ENCODE measurements around the gene ACTR1A. TPM values are rescaled to one million over a fixed set of nuclear protein-coding genes. Genes with fewer than 3 reads are reported as not detected.
A peak's percentile ranks its signal among the peaks of the same experiment; 100 is the strongest.
"Not testable (repeated sequence)": the region's sequence is repeated elsewhere in the genome, so short reads cannot be mapped to it uniquely, and the experiment has no call there.

ACTR1A gene
- total and polyA plus RNA-seq, 12 donors = 68.1 to 154 (median 106) TPM

DNA sequence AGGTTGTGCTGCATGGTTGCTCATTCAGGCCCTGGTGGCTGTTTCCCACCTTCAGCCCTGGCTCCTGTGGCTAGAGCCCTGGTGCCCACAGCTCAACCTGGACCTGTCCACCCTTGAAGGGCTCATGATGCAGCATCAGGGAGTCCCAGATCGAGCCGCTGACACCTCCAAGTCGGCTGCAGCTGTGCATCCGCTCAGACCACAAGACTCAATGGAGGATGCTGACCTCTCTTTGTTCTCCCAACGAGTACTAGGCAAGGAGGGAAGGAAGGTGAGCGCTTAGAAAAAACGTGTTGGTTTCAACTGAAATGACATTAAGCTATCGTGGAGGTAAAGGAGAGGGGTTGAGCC, 41.7 kb downstream of the ACTR1A start:
- H3K4me3 ChIP-seq = peak overlapping the region in 3 of 4 donors; percentile 29 to 58 (median 36)
- H3K4me1 ChIP-seq (replicated peaks in 1 of 2) = peaks cover 0 to 10% of the 10 kb centered on the region in 2 donors
- DNase-seq = no peak
- TF ChIP-seq, protein P1, sequence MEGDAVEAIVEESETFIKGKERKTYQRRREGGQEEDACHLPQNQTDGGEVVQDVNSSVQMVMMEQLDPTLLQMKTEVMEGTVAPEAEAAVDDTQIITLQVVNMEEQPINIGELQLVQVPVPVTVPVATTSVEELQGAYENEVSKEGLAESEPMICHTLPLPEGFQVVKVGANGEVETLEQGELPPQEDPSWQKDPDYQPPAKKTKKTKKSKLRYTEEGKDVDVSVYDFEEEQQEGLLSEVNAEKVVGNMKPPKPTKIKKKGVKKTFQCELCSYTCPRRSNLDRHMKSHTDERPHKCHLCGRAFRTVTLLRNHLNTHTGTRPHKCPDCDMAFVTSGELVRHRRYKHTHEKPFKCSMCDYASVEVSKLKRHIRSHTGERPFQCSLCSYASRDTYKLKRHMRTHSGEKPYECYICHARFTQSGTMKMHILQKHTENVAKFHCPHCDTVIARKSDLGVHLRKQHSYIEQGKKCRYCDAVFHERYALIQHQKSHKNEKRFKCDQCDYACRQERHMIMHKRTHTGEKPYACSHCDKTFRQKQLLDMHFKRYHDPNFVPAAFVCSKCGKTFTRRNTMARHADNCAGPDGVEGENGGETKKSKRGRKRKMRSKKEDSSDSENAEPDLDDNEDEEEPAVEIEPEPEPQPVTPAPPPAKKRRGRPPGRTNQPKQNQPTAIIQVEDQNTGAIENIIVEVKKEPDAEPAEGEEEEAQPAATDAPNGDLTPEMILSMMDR (IDR thresholded peaks at IDR 0.05) = no peak
- TF ChIP-seq POLR2A (IDR thresholded peaks at IDR 0.05) = no peak
- H3K36me3 ChIP-seq (replicated peaks in 1 of 2) = no peaks in the 10 kb centered on the region
- no peaks in the 10 kb centered on the region for H3K27me3 ChIP-seq
- H3K27ac ChIP-seq = no peak overlapping the region
- intact Hi-C loops (cut with DNase I) = no loop called here
- no peaks in the 10 kb centered on the region for H3K9me3 ChIP-seq (replicated peaks in 1 of 3)
- WGBS, 4 donors = 17 to 25% (median 23%) methylated on average over 7 to 8 of the region's 8 CpGs

DNA sequence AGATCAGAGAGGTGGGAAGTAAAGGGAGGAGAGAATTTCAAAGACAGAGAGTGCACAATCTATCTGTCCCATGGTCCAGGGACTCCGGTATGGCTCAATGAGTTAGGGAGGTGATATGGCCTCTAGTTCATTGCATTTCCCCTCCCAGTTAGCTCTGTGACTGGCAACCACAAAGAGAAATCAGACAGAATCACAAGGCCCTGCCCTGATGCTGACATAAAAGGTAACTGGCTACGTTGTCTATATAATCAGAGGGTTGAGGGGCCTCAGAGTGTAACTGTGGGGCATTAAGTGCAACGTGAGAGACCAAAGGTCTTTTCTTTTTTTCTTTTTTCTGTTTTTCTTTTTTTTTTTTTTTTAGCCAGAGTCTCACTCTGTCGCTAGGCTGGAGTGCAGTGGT, 43.9 kb downstream of the ACTR1A start:
- Histone ChIP-seq H3K4me1 (replicated peaks in 1 of 2) (peaks cover 0 to 10% of the 10 kb centered on the region in 2 donors), H3K4me3 (no peak overlapping the region), H3K9me3 (replicated peaks in 1 of 3) (no peaks in the 10 kb centered on the region), H3K36me3 (replicated peaks in 1 of 2) (no peaks in the 10 kb centered on the region), H3K27me3 (no peaks in the 10 kb centered on the region), H3K27ac (no peak overlapping the region)
- no peak for DNase-seq
- intact Hi-C loops (cut with DNase I) = no loop called here
- TF ChIP-seq POLR2A (IDR thresholded peaks at IDR 0.05) = no peak
- TF ChIP-seq, protein P1 (IDR thresholded peaks at IDR 0.05) = no peak
- WGBS, 4 donors = 70 to 81% (median 74%) methylated on average over 4 of the region's 4 CpGs

DNA sequence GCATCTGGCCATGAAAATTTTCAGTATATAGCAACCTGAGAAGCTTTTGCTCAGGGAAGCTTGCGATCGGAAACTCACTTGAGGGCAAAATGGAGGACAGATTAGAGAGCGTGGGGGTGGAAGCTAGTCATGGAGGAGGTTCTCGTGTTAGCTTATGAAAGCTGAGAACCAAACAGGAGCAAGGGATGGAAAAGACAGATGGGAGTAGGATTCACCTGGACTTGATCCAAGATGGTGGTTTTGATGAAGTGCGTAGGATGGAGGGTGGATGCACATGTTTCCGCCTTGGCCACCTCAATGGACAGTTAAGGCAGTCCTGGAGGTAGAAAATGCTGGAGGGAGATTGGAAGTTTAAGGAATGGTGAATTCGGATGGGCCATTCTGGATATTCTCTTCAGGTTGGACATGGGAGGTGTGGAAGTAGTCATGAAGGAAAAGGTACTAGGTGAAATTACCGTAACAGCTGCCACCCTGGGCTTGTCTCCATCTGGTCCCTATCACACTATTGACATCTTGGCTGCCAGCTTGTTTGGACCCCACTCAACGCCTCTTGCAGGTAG, 44.8 kb downstream of the ACTR1A start:
- 82 to 96% (median 85%) methylated on average over 9 of the region's 9 CpGs for WGBS, 4 donors
- intact Hi-C loops (cut with DNase I) = no loop called here
- no peaks in the 10 kb centered on the region for H3K9me3 ChIP-seq (replicated peaks in 1 of 3)
- peaks cover 0 to 19% of the 10 kb centered on the region in 2 donors for H3K4me1 ChIP-seq (replicated peaks in 1 of 2)
- no peak overlapping the region for H3K4me3 ChIP-seq
- H3K36me3 ChIP-seq (replicated peaks in 1 of 2) = no peaks in the 10 kb centered on the region
- no peaks in the 10 kb centered on the region for H3K27me3 ChIP-seq
- no peak overlapping the region for H3K27ac ChIP-seq
- TF ChIP-seq, protein P1 (IDR thresholded peaks at IDR 0.05) = no peak
- no peak for TF ChIP-seq POLR2A (IDR thresholded peaks at IDR 0.05)
- no peak for DNase-seq

DNA sequence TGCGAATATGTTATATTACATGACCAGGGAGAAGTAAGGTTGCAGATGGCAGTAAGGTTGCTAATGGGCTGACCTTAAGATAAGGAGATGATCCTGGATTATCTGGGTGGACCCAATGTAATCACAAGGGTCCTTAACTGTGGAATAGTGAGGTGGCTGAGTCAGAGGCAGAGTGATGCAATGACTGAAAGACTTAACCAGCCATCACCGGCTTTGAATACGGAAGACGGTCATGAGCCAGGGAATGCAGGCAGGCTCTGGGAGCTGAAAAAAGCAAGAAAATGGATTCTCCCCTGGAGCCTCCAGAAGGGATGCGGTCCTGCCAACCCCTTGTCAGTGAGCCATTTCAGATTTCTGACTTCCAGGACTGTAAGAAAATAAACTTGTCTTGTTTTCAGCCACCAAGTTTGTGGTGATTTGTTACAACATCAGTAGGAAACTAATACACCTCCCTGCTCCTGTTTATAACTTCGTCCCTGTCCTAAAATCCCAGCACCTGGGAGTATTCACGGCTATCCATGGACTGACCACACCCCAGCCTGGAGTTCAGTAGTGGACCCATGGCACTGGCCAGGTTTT, 46.5 kb downstream of the ACTR1A start:
- intact Hi-C loops (cut with DNase I) = no loop called here
- WGBS, 4 donors = 75 to 89% (median 78%) methylated on average over 7 of the region's 7 CpGs

DNA sequence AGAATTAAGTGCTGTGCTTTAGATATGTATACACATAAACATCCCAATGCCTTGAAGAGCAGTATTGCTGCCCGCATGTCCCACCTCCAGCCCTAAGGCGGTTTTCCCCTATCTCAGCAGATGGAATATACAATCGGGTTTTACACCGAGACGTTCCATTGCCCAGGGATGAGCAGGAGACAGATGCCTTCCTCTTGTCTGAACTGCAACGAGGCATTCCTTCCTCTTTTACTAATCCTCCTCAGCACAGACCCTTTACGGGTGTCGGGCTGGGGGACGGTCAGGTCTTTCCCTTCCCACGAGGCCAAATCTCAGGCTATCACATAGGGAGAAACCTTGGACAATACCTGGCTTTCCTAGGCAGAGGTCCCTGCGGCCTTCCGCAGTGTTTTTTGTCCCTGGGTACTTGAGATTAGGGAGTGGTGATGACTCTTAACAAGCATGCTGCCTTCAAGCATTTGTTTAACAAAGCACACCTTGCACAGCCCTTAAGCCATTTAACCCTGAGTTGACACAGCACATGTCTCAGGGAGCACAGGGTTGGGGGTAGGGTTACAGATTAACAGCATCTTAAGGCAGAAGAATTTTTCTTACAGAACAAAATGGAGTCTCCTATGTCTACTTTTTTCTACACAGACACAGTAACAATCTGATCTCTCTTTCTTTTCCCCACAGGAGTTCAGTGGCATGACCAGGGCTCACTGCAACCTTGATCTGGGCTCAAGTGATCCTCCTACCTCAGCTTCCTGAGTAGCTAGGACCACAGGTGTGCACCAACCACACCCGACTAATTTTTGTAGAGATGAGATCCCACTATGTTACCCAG, 47.6 kb downstream of the ACTR1A start:
- DNase-seq; intact Hi-C loops (cut with DNase I); H3K9me3 ChIP-seq (replicated peaks in 1 of 3); H3K27me3 ChIP-seq; H3K4me3 ChIP-seq; H3K36me3 ChIP-seq (replicated peaks in 1 of 2): not testable (repeated sequence)
- WGBS, 4 donors = 74 to 81% (median 77%) methylated on average over 13 of the region's 13 CpGs
- H3K27ac ChIP-seq = peak overlapping the region in 1 of 5 donors; percentile 65
- H3K4me1 ChIP-seq (replicated peaks in 1 of 2) = peaks cover 4 to 24% of the 10 kb centered on the region in 2 donors

More for the DNA sequence above, 46.5 kb downstream of the ACTR1A start:
- H3K4me1 ChIP-seq (replicated peaks in 1 of 2) = peaks cover 4 to 24% of the 10 kb centered on the region in 2 donors
- no peaks in the 10 kb centered on the region for H3K9me3 ChIP-seq (replicated peaks in 1 of 3)
- TF ChIP-seq, protein P1 (IDR thresholded peaks at IDR 0.05) = no peak
- no peaks in the 10 kb centered on the region for H3K36me3 ChIP-seq (replicated peaks in 1 of 2)
- peak overlapping the region in 2 of 5 donors; percentile 17 to 46 for H3K27ac ChIP-seq
- no peaks in the 10 kb centered on the region for H3K27me3 ChIP-seq
- DNase-seq = peak in 2 of 7 donors; percentile 48 to 57
- no peak overlapping the region for H3K4me3 ChIP-seq

All from adrenal gland (tissue), 12 donors.